OCI-LY1 (cell line): ENCODE results near the gene MAP1LC3C.

Experiments
- H2AFZ ChIP-seq: fragments of 200-600 bp; sonication (generic), shearing (Covaris generic); 2 replicates; pipeline ENCODE4 v1.6.0; 2014; ENCODE audit warnings: antibody characterized with exemption, mild to moderate bottlenecking, low read length
- H3F3A ChIP-seq: fragments of 200-600 bp; sonication (generic), shearing (Covaris generic); 2 replicates; pipeline ENCODE4 v1.6.0; 2014; ENCODE audit warnings: mild to moderate bottlenecking, antibody characterized with exemption, low read length, moderate library complexity; ENCODE audit not compliant: insufficient read depth
- H3K27ac ChIP-seq: fragments of 200-600 bp; sonication (generic); 2 replicates; pipeline ENCODE4 v1.5.1; 2014; ENCODE audit warnings: low read length, mixed run types, mild to moderate bottlenecking, low read depth; ENCODE audit not compliant: poor library complexity, severe bottlenecking
- H3K27me3 ChIP-seq: fragments of 200-600 bp; sonication (generic); 2 replicates; pipeline ENCODE4 v1.6.0; 2014; ENCODE audit warnings: antibody characterized with exemption, mild to moderate bottlenecking, low read length, moderate library complexity; ENCODE audit not compliant: insufficient read depth
- H3K36me3 ChIP-seq: fragments of 200-600 bp; sonication (generic); 2 replicates; pipeline ENCODE4 v1.6.1; 2014; ENCODE audit warnings: mild to moderate bottlenecking, antibody characterized with exemption, low read length, moderate library complexity, mixed read lengths; ENCODE audit not compliant: insufficient read depth
- H3K4me1 ChIP-seq: fragments of 200-600 bp; sonication (generic); 2 replicates; pipeline ENCODE4 v1.5.1; 2014; ENCODE audit warnings: mild to moderate bottlenecking, low read length, moderate library complexity; ENCODE audit not compliant: insufficient read depth, severe bottlenecking
- H3K4me2 ChIP-seq: fragments of 200-600 bp; sonication (generic), shearing (Covaris generic); 2 replicates; pipeline ENCODE4 v1.6.1; 2014; ENCODE audit warnings: low read length
- H3K4me3 ChIP-seq: fragments of 200-600 bp; sonication (generic); 2 replicates; pipeline ENCODE4 v1.5.1; 2014; ENCODE audit warnings: low read length, low read depth, mild to moderate bottlenecking, mixed read lengths; ENCODE audit not compliant: poor library complexity, severe bottlenecking
- H3K79me2 ChIP-seq: fragments of 200-600 bp; shearing (Covaris generic); 2 replicates; pipeline ENCODE4 v1.6.1; 2016; ENCODE audit warnings: mixed run types, low read length, mixed read lengths; ENCODE audit not compliant: insufficient read depth
- H3K9ac ChIP-seq: fragments of 200-600 bp; sonication (generic), shearing (Covaris generic); 2 replicates; pipeline ENCODE4 v1.6.1; 2014; ENCODE audit warnings: mild to moderate bottlenecking, low read length, mixed read lengths
- H3K9me2 ChIP-seq: fragments of 200-600 bp; sonication (generic), shearing (Covaris generic); 2 replicates; pipeline ENCODE4 v1.6.1; 2014; ENCODE audit warnings: low read depth, mild to moderate bottlenecking, low read length, mixed read lengths
- H3K9me3 ChIP-seq: fragments of 200-600 bp; shearing (Covaris generic); 2 replicates; pipeline ENCODE4 v1.6.1; 2014; ENCODE audit warnings: low read length, mixed read lengths
- H4K20me1 ChIP-seq: fragments of 200-600 bp; sonication (generic), shearing (Covaris generic); 2 replicates; pipeline ENCODE4 v1.6.0; 2016; ENCODE audit warnings: mild to moderate bottlenecking, low read length; ENCODE audit not compliant: insufficient read depth
- CTCF ChIP-seq: fragments of 200-600 bp; sonication (generic), shearing (Covaris generic); IDR thresholded peaks from 2 replicates; pipeline ENCODE4 v1.5.1; 2017; ENCODE audit warnings: mild to moderate bottlenecking, antibody characterized with exemption, low read length, moderate library complexity, mixed read lengths
- EZH2 ChIP-seq: fragments of 200-600 bp; sonication (generic), shearing (Covaris generic); IDR thresholded peaks from 2 replicates; pipeline ENCODE4 v1.8.0; 2017; ENCODE audit warnings: borderline replicate concordance, mixed run types, mild to moderate bottlenecking, antibody characterized with exemption, low read length, moderate library complexity, mixed read lengths

The MAP1LC3C gene

GRCh38 chr1:242019018-242019417, 20.1 kb upstream of the MAP1LC3C start:
- Histone ChIP-seq H3K4me3 (no peak overlapping the region), H3K4me1 (peaks cover 4% of the 10 kb centered on the region), H3K9me2 (no peaks in the 10 kb centered on the region), H2AFZ (no peak overlapping the region), H4K20me1 (no peaks in the 10 kb centered on the region), H3K27me3 (no peaks in the 10 kb centered on the region), H3K4me2 (no peak overlapping the region), H3K79me2 (no peaks in the 10 kb centered on the region), H3K27ac (no peak overlapping the region), H3K36me3 (no peaks in the 10 kb centered on the region), H3K9ac (no peak overlapping the region), H3K9me3 (no peaks in the 10 kb centered on the region), H3F3A (no peaks in the 10 kb centered on the region)
- TF ChIP-seq EZH2 (no peak), CTCF (no peak)

- H3K9me3 ChIP-seq, result no peaks in the 10 kb centered on the region
- no peak overlapping the region for H3K27ac ChIP-seq
These were observed 18.8 kb upstream of the MAP1LC3C start for GRCh38 chr1:242017580-242018233.

GRCh38 chr1:242016479-242016878, 17.6 kb upstream of the MAP1LC3C start:
- Histone ChIP-seq H2AFZ (no peak overlapping the region), H3K4me3 (no peak overlapping the region), H3K4me1 (no peaks in the 10 kb centered on the region), H3K9ac (no peak overlapping the region), H3F3A (no peaks in the 10 kb centered on the region), H3K9me3 (no peaks in the 10 kb centered on the region), H3K9me2 (no peaks in the 10 kb centered on the region), H3K4me2 (no peak overlapping the region), H3K79me2 (no peaks in the 10 kb centered on the region), H4K20me1 (no peaks in the 10 kb centered on the region), H3K27me3 (no peaks in the 10 kb centered on the region), H3K36me3 (no peaks in the 10 kb centered on the region), H3K27ac (no peak overlapping the region)
- TF ChIP-seq EZH2 (no peak), CTCF (no peak)

More at GRCh38 chr1:242017580-242018233, 18.8 kb upstream of the MAP1LC3C start:
- Histone ChIP-seq H3K4me3 (no peak overlapping the region), H3K4me1 (no peaks in the 10 kb centered on the region), H3K36me3 (no peaks in the 10 kb centered on the region), H2AFZ (no peak overlapping the region), H4K20me1 (no peaks in the 10 kb centered on the region), H3K9ac (no peak overlapping the region), H3F3A (no peaks in the 10 kb centered on the region), H3K9me2 (no peaks in the 10 kb centered on the region), H3K79me2 (no peaks in the 10 kb centered on the region), H3K4me2 (no peak overlapping the region), H3K27me3 (no peaks in the 10 kb centered on the region)
- TF ChIP-seq EZH2 (no peak), CTCF (peak; percentile 56)
